ENCODE measurements around the gene SLC6A13.
"Not testable (repeated sequence)": the region's sequence is repeated elsewhere in the genome, so short reads cannot be mapped to it uniquely, and the experiment has no call there.

Gene SLC6A13

GRCh38 chr12:236445-236844 is 26.2 kb downstream of the SLC6A13 start:
- Histone ChIP-seq H3K4me1 (ENCODE audit: control insufficient read depth, insufficient read depth, low read length) (peaks cover 3% of the 10 kb centered on the region), H3K27me3 (ENCODE audit: control insufficient read depth, insufficient read depth, low read length, poor library complexity, severe bottlenecking) (peaks cover 5% of the 10 kb centered on the region), H3K4me3 (ENCODE audit: insufficient read depth, low read depth, low read length) (no peak overlapping the region), H3K9me3 (ENCODE audit: control insufficient read depth, low read length) (no peaks in the 10 kb centered on the region), H3K27ac (ENCODE audit: insufficient read depth, low read depth, low read length, poor library complexity, severe bottlenecking) (no peak overlapping the region), H3K36me3 (ENCODE audit: control insufficient read depth, insufficient read depth, low read length) (no peaks in the 10 kb centered on the region)
- 99 to 100% methylated on average over 3 of the region's 3 CpGs for WGBS, 2 experiments

GRCh38 chr12:235967-236366 is 26.7 kb downstream of the SLC6A13 start:
- H3K36me3 ChIP-seq (ENCODE audit: control insufficient read depth, insufficient read depth, low read length); H3K4me1 ChIP-seq (ENCODE audit: control insufficient read depth, insufficient read depth, low read length); H3K4me3 ChIP-seq (ENCODE audit: insufficient read depth, low read depth, low read length); H3K9me3 ChIP-seq (ENCODE audit: control insufficient read depth, low read length); H3K27ac ChIP-seq (ENCODE audit: insufficient read depth, low read depth, low read length, poor library complexity, severe bottlenecking); H3K27me3 ChIP-seq (ENCODE audit: control insufficient read depth, insufficient read depth, low read length, poor library complexity, severe bottlenecking): not testable (repeated sequence)
- WGBS, 2 experiments: 92 to 96% methylated on average over 4 of the region's 4 CpGs

GRCh38 chr12:234891-235415 is 27.7 kb downstream of the SLC6A13 start:
- no peaks in the 10 kb centered on the region for H3K36me3 ChIP-seq (ENCODE audit: control insufficient read depth, insufficient read depth, low read length)
- peaks cover 17% of the 10 kb centered on the region for H3K4me1 ChIP-seq (ENCODE audit: control insufficient read depth, insufficient read depth, low read length)
- no peak overlapping the region for H3K4me3 ChIP-seq (ENCODE audit: insufficient read depth, low read depth, low read length)
- H3K27ac ChIP-seq (ENCODE audit: insufficient read depth, low read depth, low read length, poor library complexity, severe bottlenecking): no peak overlapping the region
- 95 to 96% methylated on average over 10 of the region's 10 CpGs for WGBS, 2 experiments
- peaks cover 5% of the 10 kb centered on the region for H3K27me3 ChIP-seq (ENCODE audit: control insufficient read depth, insufficient read depth, low read length, poor library complexity, severe bottlenecking)
- H3K9me3 ChIP-seq (ENCODE audit: control insufficient read depth, low read length): no peaks in the 10 kb centered on the region

GRCh38 chr12:234019-234418 is 28.6 kb downstream of the SLC6A13 start:
- 72 to 76% methylated on average over 6 to 7 of the region's 7 CpGs for WGBS, 2 experiments
- no peak overlapping the region for H3K27ac ChIP-seq (ENCODE audit: insufficient read depth, low read depth, low read length, poor library complexity, severe bottlenecking)
- peaks cover 9% of the 10 kb centered on the region for H3K27me3 ChIP-seq (ENCODE audit: control insufficient read depth, insufficient read depth, low read length, poor library complexity, severe bottlenecking)
- no peaks in the 10 kb centered on the region for H3K9me3 ChIP-seq (ENCODE audit: control insufficient read depth, low read length)
- H3K36me3 ChIP-seq (ENCODE audit: control insufficient read depth, insufficient read depth, low read length): no peaks in the 10 kb centered on the region
- no peak overlapping the region for H3K4me3 ChIP-seq (ENCODE audit: insufficient read depth, low read depth, low read length)
- H3K4me1 ChIP-seq (ENCODE audit: control insufficient read depth, insufficient read depth, low read length): peaks cover 17% of the 10 kb centered on the region

- 85 to 87% methylated on average over 3 of the region's 3 CpGs for WGBS, 2 experiments
- Histone ChIP-seq H3K4me1 (ENCODE audit: control insufficient read depth, insufficient read depth, low read length) (peaks cover 17% of the 10 kb centered on the region), H3K27me3 (ENCODE audit: control insufficient read depth, insufficient read depth, low read length, poor library complexity, severe bottlenecking) (peaks cover 13% of the 10 kb centered on the region), H3K36me3 (ENCODE audit: control insufficient read depth, insufficient read depth, low read length) (no peaks in the 10 kb centered on the region), H3K9me3 (ENCODE audit: control insufficient read depth, low read length) (no peaks in the 10 kb centered on the region), H3K27ac (ENCODE audit: insufficient read depth, low read depth, low read length, poor library complexity, severe bottlenecking) (no peak overlapping the region), H3K4me3 (ENCODE audit: insufficient read depth, low read depth, low read length) (no peak overlapping the region)
These were observed 29.0 kb downstream of the SLC6A13 start for GRCh38 chr12:233615-233968.

GRCh38 chr12:232731-233614 is 29.7 kb downstream of the SLC6A13 start:
- peaks cover 17% of the 10 kb centered on the region for H3K27me3 ChIP-seq (ENCODE audit: control insufficient read depth, insufficient read depth, low read length, poor library complexity, severe bottlenecking)
- peaks cover 17% of the 10 kb centered on the region for H3K4me1 ChIP-seq (ENCODE audit: control insufficient read depth, insufficient read depth, low read length)
- no peaks in the 10 kb centered on the region for H3K36me3 ChIP-seq (ENCODE audit: control insufficient read depth, insufficient read depth, low read length)
- no peaks in the 10 kb centered on the region for H3K9me3 ChIP-seq (ENCODE audit: control insufficient read depth, low read length)
- 63% methylated on average over 19 of the region's 19 CpGs for WGBS, 2 experiments
- no peak overlapping the region for H3K27ac ChIP-seq (ENCODE audit: insufficient read depth, low read depth, low read length, poor library complexity, severe bottlenecking)
- no peak overlapping the region for H3K4me3 ChIP-seq (ENCODE audit: insufficient read depth, low read depth, low read length)

GRCh38 chr12:230925-231671 is 31.5 kb downstream of the SLC6A13 start:
- peaks cover 20% of the 10 kb centered on the region for H3K27me3 ChIP-seq (ENCODE audit: control insufficient read depth, insufficient read depth, low read length, poor library complexity, severe bottlenecking)
- H3K9me3 ChIP-seq (ENCODE audit: control insufficient read depth, low read length): no peaks in the 10 kb centered on the region
- H3K27ac ChIP-seq (ENCODE audit: insufficient read depth, low read depth, low read length, poor library complexity, severe bottlenecking): no peak overlapping the region
- no peaks in the 10 kb centered on the region for H3K36me3 ChIP-seq (ENCODE audit: control insufficient read depth, insufficient read depth, low read length)
- H3K4me3 ChIP-seq (ENCODE audit: insufficient read depth, low read depth, low read length): no peak overlapping the region
- peaks cover 17% of the 10 kb centered on the region for H3K4me1 ChIP-seq (ENCODE audit: control insufficient read depth, insufficient read depth, low read length)
- 61% methylated on average over 13 to 14 of the region's 14 CpGs for WGBS, 2 experiments

- WGBS, 2 experiments: 50 to 52% methylated on average over 25 to 26 of the region's 26 CpGs
- no peaks in the 10 kb centered on the region for H3K36me3 ChIP-seq (ENCODE audit: control insufficient read depth, insufficient read depth, low read length)
- H3K9me3 ChIP-seq (ENCODE audit: control insufficient read depth, low read length): no peaks in the 10 kb centered on the region
- no peak overlapping the region for H3K4me3 ChIP-seq (ENCODE audit: insufficient read depth, low read depth, low read length)
- H3K4me1 ChIP-seq (ENCODE audit: control insufficient read depth, insufficient read depth, low read length): peaks cover 17% of the 10 kb centered on the region
- no peak overlapping the region for H3K27ac ChIP-seq (ENCODE audit: insufficient read depth, low read depth, low read length, poor library complexity, severe bottlenecking)
- H3K27me3 ChIP-seq (ENCODE audit: control insufficient read depth, insufficient read depth, low read length, poor library complexity, severe bottlenecking): peaks cover 20% of the 10 kb centered on the region
These were observed 33.0 kb downstream of the SLC6A13 start for GRCh38 chr12:229441-230191.

- no peaks in the 10 kb centered on the region for H3K9me3 ChIP-seq (ENCODE audit: control insufficient read depth, low read length)
- no peaks in the 10 kb centered on the region for H3K36me3 ChIP-seq (ENCODE audit: control insufficient read depth, insufficient read depth, low read length)
- H3K4me3 ChIP-seq (ENCODE audit: insufficient read depth, low read depth, low read length): no peak overlapping the region
- 90 to 93% methylated on average over 3 of the region's 3 CpGs for WGBS, 2 experiments
- no peak overlapping the region for H3K27ac ChIP-seq (ENCODE audit: insufficient read depth, low read depth, low read length, poor library complexity, severe bottlenecking)
- H3K4me1 ChIP-seq (ENCODE audit: control insufficient read depth, insufficient read depth, low read length): peaks cover 17% of the 10 kb centered on the region
- H3K27me3 ChIP-seq (ENCODE audit: control insufficient read depth, insufficient read depth, low read length, poor library complexity, severe bottlenecking): peaks cover 20% of the 10 kb centered on the region
These were observed 33.8 kb downstream of the SLC6A13 start for GRCh38 chr12:228846-229200.

Data from ectodermal cell (in vitro differentiated cells).